ENCODE results near the gene TSHZ2. TPM values are rescaled to one million over a fixed set of nuclear protein-coding genes. Genes with fewer than 3 reads are reported as not detected.

The TSHZ2 gene
- total and polyA plus RNA-seq, 2 donors (not counting 3 experiments of a cell fraction or from before 2014, with no cell fraction given): not detected

DNA sequence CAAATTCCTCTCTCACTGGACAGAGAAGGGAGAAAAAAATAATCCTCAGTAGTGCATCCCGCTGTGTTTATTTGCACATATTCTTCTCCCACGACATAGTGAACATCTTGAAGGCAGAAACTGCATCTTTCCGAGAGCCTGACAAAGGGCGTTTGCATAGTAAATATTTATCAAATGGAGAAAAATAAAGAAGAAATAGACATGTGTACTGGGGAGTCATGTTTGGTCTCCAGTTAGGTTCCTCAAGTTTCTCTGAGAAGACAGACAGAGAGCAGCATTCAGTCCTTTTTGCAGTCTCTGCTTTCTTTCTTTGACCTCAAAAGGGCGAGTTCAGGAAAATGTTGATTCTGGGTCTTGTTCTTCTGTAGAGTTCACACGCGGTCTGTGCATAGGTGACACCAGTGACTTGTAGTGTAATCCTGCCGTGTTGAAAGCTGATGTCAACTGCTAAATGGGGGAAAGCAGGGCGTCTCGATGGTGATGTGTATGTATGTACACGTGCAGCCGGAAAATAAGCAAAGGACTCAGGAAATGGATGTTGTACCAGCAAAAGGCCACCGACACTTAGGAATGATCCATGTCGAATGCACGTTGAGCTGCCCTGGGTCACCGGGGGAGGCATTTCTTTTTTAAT is 335.9 kb downstream of the TSHZ2 start:
- POLR2A ChIA-PET: no interaction called here
- CTCF ChIA-PET: no interaction called here
- dilution Hi-C loops (cut with MboI; ENCODE audit: extremely low pct_ligation_motif_present, low sequenced_read_pairs): no loop called here

More for the DNA sequence above, 335.9 kb downstream of the TSHZ2 start:
- H3K9ac ChIP-seq (replicated peaks; ENCODE audit: extremely low read depth, insufficient read depth, low read length): no peak overlapping the region
- H3K36me3 ChIP-seq (ENCODE audit: control insufficient read depth in 2 of 2, extremely low read depth in 1 of 2, insufficient read depth in 2 of 2, low read length in 2 of 2): no peaks in the 10 kb centered on the region
- no peak overlapping the region for H3K27ac ChIP-seq (ENCODE audit: insufficient read depth, low read depth, low read length)
- no peaks in the 10 kb centered on the region for H4K20me1 ChIP-seq (replicated peaks; ENCODE audit: control insufficient read depth, extremely low read depth, insufficient read depth, low read length)
- H3K9me3 ChIP-seq (replicated peaks; ENCODE audit: control insufficient read depth, insufficient read depth, low read length): no peaks in the 10 kb centered on the region
- no TSS peak for BruUV-seq (replicated peaks)
- no peaks in the 10 kb centered on the region for H3K27me3 ChIP-seq (ENCODE audit: control insufficient read depth in 2 of 2, insufficient read depth in 2 of 2, low read length in 2 of 2)
- intact Hi-C loops (cut with micrococcal nuclease): no loop called here
- no peak overlapping the region for H3K4me3 ChIP-seq (replicated peaks in 1 of 3; ENCODE audit: insufficient read depth in 1 of 3, low read depth in 1 of 3, low read length in 3 of 3)
- H3K79me2 ChIP-seq (ENCODE audit: control insufficient read depth, insufficient read depth, low read length): no peaks in the 10 kb centered on the region
- TF ChIP-seq POLR2AphosphoS5 (IDR thresholded peaks at IDR 0.05; ENCODE audit: insufficient read depth, low read depth, low read length): no peak
- no peak for TF ChIP-seq MYC (IDR thresholded peaks at IDR 0.05; ENCODE audit: low read depth, low read length)
- no peak for TF ChIP-seq FOS (IDR thresholded peaks at IDR 0.05; ENCODE audit: borderline replicate concordance, insufficient read depth, low read length)
- TF ChIP-seq, protein P1, sequence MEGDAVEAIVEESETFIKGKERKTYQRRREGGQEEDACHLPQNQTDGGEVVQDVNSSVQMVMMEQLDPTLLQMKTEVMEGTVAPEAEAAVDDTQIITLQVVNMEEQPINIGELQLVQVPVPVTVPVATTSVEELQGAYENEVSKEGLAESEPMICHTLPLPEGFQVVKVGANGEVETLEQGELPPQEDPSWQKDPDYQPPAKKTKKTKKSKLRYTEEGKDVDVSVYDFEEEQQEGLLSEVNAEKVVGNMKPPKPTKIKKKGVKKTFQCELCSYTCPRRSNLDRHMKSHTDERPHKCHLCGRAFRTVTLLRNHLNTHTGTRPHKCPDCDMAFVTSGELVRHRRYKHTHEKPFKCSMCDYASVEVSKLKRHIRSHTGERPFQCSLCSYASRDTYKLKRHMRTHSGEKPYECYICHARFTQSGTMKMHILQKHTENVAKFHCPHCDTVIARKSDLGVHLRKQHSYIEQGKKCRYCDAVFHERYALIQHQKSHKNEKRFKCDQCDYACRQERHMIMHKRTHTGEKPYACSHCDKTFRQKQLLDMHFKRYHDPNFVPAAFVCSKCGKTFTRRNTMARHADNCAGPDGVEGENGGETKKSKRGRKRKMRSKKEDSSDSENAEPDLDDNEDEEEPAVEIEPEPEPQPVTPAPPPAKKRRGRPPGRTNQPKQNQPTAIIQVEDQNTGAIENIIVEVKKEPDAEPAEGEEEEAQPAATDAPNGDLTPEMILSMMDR (IDR thresholded peaks at IDR 0.05; ENCODE audit: extremely low read depth in 1 of 2, insufficient read depth in 1 of 2, low read depth in 1 of 2, low read length in 2 of 2): no peak
- no peak for TF ChIP-seq EZH2 (IDR thresholded peaks at IDR 0.05; ENCODE audit: borderline replicate concordance, low read depth, low read length, severe bottlenecking)
- no peak for TF ChIP-seq GATA2 (IDR thresholded peaks at IDR 0.05; ENCODE audit: insufficient read depth, insufficient read length, low read depth, low read length)
- TF ChIP-seq, protein P2, sequence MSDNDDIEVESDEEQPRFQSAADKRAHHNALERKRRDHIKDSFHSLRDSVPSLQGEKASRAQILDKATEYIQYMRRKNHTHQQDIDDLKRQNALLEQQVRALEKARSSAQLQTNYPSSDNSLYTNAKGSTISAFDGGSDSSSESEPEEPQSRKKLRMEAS (IDR thresholded peaks at IDR 0.05; ENCODE audit: insufficient read depth, insufficient read length): no peak
- no peak for TF ChIP-seq JUN (IDR thresholded peaks at IDR 0.05; ENCODE audit: borderline replicate concordance, insufficient read depth, insufficient read length, low read depth)
- no peak for TF ChIP-seq POLR2A (IDR thresholded peaks at IDR 0.05; ENCODE audit: low read depth, low read length)
- no peaks in the 10 kb centered on the region for H3K9me1 ChIP-seq (replicated peaks; ENCODE audit: control insufficient read depth, extremely low read depth, insufficient read depth, low read length)
- no peaks in the 10 kb centered on the region for H3K4me1 ChIP-seq (ENCODE audit: control insufficient read depth, extremely low read depth, insufficient read depth, low read length)
- H2AFZ ChIP-seq (ENCODE audit: low read depth, low read length): no peak overlapping the region
- no peak overlapping the region for H3K4me2 ChIP-seq (ENCODE audit: insufficient read depth, low read length)
- DNase-seq (ENCODE audit: low read depth, low spot score) (no peak), FAIRE-seq (no peak)
